ENCODE results near the gene DRAXIN. TPM values are rescaled to one million over a fixed set of nuclear protein-coding genes. Genes with fewer than 3 reads are reported as not detected.

DRAXIN gene
- total RNA-seq, 4 donors from 2014 or later: 0.08 to 0.16 (median 0.12) TPM; not detected in 1

- Histone ChIP-seq H3K27me3 (peaks cover 48% of the 10 kb centered on the region), H3K9me3 (no peaks in the 10 kb centered on the region), H3K36me3 (no peaks in the 10 kb centered on the region), H3K4me3 (no peak overlapping the region), H3K27ac (no peak overlapping the region), H3K4me1 (no peaks in the 10 kb centered on the region)
- TF ChIP-seq POLR2AphosphoS5 (IDR thresholded peaks at IDR 0.05) (no peak), POLR2A (IDR thresholded peaks at IDR 0.05) (no peak)
- no peak for ATAC-seq
- WGBS, 2 donors (ENCODE audit: low coverage in 1 of 2): 100% methylated on average over 1 to 2 of the region's 16 CpGs
Measured at GRCh38 chr1:11767922-11768704, 76.6 kb downstream of the DRAXIN start.

- ATAC-seq: no peak
- H3K27ac ChIP-seq: no peak overlapping the region
- TF ChIP-seq POLR2AphosphoS5 (IDR thresholded peaks at IDR 0.05) (no peak), EP300 (IDR thresholded peaks at IDR 0.05) (no peak), POLR2A (IDR thresholded peaks at IDR 0.05) (no peak), CTCF (IDR thresholded peaks at IDR 0.05) (no peak)
- peaks cover 42% of the 10 kb centered on the region for H3K27me3 ChIP-seq
- no peaks in the 10 kb centered on the region for H3K4me1 ChIP-seq
- no peaks in the 10 kb centered on the region for H3K9me3 ChIP-seq
- no peak overlapping the region for H3K4me3 ChIP-seq
- WGBS, 2 donors (ENCODE audit: low coverage in 1 of 2): 40% methylated on average over 1 of the region's 4 CpGs; no CpG with 5 or more reads in 1 of the 2 donors
- H3K36me3 ChIP-seq: no peaks in the 10 kb centered on the region
Measured at GRCh38 chr1:11768821-11769220, 77.3 kb downstream of the DRAXIN start.

GRCh38 chr1:11769274-11769673 is 77.8 kb downstream of the DRAXIN start:
- no peak for ATAC-seq
- Histone ChIP-seq H3K4me3 (no peak overlapping the region), H3K27me3 (peaks cover 38% of the 10 kb centered on the region), H3K4me1 (no peaks in the 10 kb centered on the region), H3K36me3 (no peaks in the 10 kb centered on the region), H3K27ac (no peak overlapping the region), H3K9me3 (no peaks in the 10 kb centered on the region)
- WGBS, 2 donors (ENCODE audit: low coverage in 1 of 2): 52 to 63% methylated on average over 3 to 4 of the region's 4 CpGs
- TF ChIP-seq POLR2AphosphoS5 (IDR thresholded peaks at IDR 0.05) (no peak), CTCF (IDR thresholded peaks at IDR 0.05) (no peak), EP300 (IDR thresholded peaks at IDR 0.05) (no peak), POLR2A (IDR thresholded peaks at IDR 0.05) (no peak)

- no peak for ATAC-seq
- Histone ChIP-seq H3K27me3 (peaks cover 33% of the 10 kb centered on the region), H3K36me3 (no peaks in the 10 kb centered on the region), H3K27ac (no peak overlapping the region), H3K4me1 (no peaks in the 10 kb centered on the region), H3K4me3 (no peak overlapping the region), H3K9me3 (no peaks in the 10 kb centered on the region)
- TF ChIP-seq POLR2AphosphoS5 (IDR thresholded peaks at IDR 0.05) (no peak), CTCF (IDR thresholded peaks at IDR 0.05) (no peak), POLR2A (IDR thresholded peaks at IDR 0.05) (no peak), EP300 (IDR thresholded peaks at IDR 0.05) (no peak)
Measured at GRCh38 chr1:11770011-11770410, 78.5 kb downstream of the DRAXIN start.

GRCh38 chr1:11771481-11772043 is 80.1 kb downstream of the DRAXIN start:
- Histone ChIP-seq H3K4me1 (no peaks in the 10 kb centered on the region), H3K27me3 (peaks cover 19% of the 10 kb centered on the region), H3K9me3 (no peaks in the 10 kb centered on the region), H3K27ac (no peak overlapping the region), H3K36me3 (no peaks in the 10 kb centered on the region), H3K4me3 (no peak overlapping the region)
- WGBS, 2 donors (ENCODE audit: low coverage in 1 of 2): 50% methylated on average over 2 of the region's 11 CpGs; no CpG with 5 or more reads in 1 of the 2 donors
- TF ChIP-seq POLR2AphosphoS5 (IDR thresholded peaks at IDR 0.05) (no peak), CTCF (IDR thresholded peaks at IDR 0.05) (no peak), POLR2A (IDR thresholded peaks at IDR 0.05) (no peak), EP300 (IDR thresholded peaks at IDR 0.05) (no peak)
- ATAC-seq: no peak
